ENCODE results near the gene TSPAN5.

Gene TSPAN5

GRCh38 chr4:98646422-98646821, 12.0 kb downstream of the TSPAN5 start:
- DNase-seq (ENCODE audit: insufficient read length, low spot score): no peak
- no peak for FAIRE-seq

- FAIRE-seq: no peak
Observed at GRCh38 chr4:98645527-98645926, 12.9 kb downstream of the TSPAN5 start.

GRCh38 chr4:98643755-98644154, 14.7 kb downstream of the TSPAN5 start:
- FAIRE-seq (no peak), DNase-seq (ENCODE audit: insufficient read length, low spot score) (no peak)

More at GRCh38 chr4:98645527-98645926, 12.9 kb downstream of the TSPAN5 start:
- DNase-seq (ENCODE audit: insufficient read length, low spot score): no peak

- no peak for FAIRE-seq
Observed at GRCh38 chr4:98642991-98643426, 15.4 kb downstream of the TSPAN5 start.

GRCh38 chr4:98641906-98642668, 16.3 kb downstream of the TSPAN5 start:
- DNase-seq (ENCODE audit: insufficient read length, low spot score) (no peak), FAIRE-seq (no peak)

More at GRCh38 chr4:98642991-98643426, 15.4 kb downstream of the TSPAN5 start:
- no peak for DNase-seq (ENCODE audit: insufficient read length, low spot score)

GRCh38 chr4:98641376-98641775, 17.0 kb downstream of the TSPAN5 start:
- FAIRE-seq (peak; percentile 23), DNase-seq (ENCODE audit: insufficient read length, low spot score) (no peak)

GRCh38 chr4:98639523-98639922, 18.9 kb downstream of the TSPAN5 start:
- FAIRE-seq (peak; percentile 80), DNase-seq (ENCODE audit: insufficient read length, low spot score) (no peak)

GRCh38 chr4:98639108-98639507, 19.3 kb downstream of the TSPAN5 start:
- DNase-seq (ENCODE audit: insufficient read length, low spot score) (no peak), FAIRE-seq (no peak)

- DNase-seq (ENCODE audit: insufficient read length, low spot score) (no peak), FAIRE-seq (no peak)
Observed at GRCh38 chr4:98638661-98639060, 19.8 kb downstream of the TSPAN5 start.

GRCh38 chr4:98634061-98634460, 24.4 kb downstream of the TSPAN5 start:
- DNase-seq (ENCODE audit: insufficient read length, low spot score) (no peak), FAIRE-seq (no peak)

GRCh38 chr4:98633159-98633558, 25.3 kb downstream of the TSPAN5 start:
- FAIRE-seq (no peak), DNase-seq (ENCODE audit: insufficient read length, low spot score) (no peak)

GRCh38 chr4:98632258-98632657, 26.2 kb downstream of the TSPAN5 start:
- DNase-seq (ENCODE audit: insufficient read length, low spot score) (no peak), FAIRE-seq (no peak)

GRCh38 chr4:98631506-98631905, 26.9 kb downstream of the TSPAN5 start:
- FAIRE-seq: no peak
- no peak for DNase-seq (ENCODE audit: insufficient read length, low spot score)

- FAIRE-seq: no peak
- no peak for DNase-seq (ENCODE audit: insufficient read length, low spot score)
Observed at GRCh38 chr4:98630737-98631454, 27.5 kb downstream of the TSPAN5 start.

- DNase-seq (ENCODE audit: insufficient read length, low spot score) (no peak), FAIRE-seq (no peak)
Observed at GRCh38 chr4:98627531-98628257, 30.7 kb downstream of the TSPAN5 start.

- DNase-seq (ENCODE audit: insufficient read length, low spot score) (no peak), FAIRE-seq (no peak)
Observed at GRCh38 chr4:98626350-98626749, 32.1 kb downstream of the TSPAN5 start.

GRCh38 chr4:98625920-98626319, 32.5 kb downstream of the TSPAN5 start:
- DNase-seq (ENCODE audit: insufficient read length, low spot score) (no peak), FAIRE-seq (no peak)

GRCh38 chr4:98625399-98625798, 33.0 kb downstream of the TSPAN5 start:
- no peak for FAIRE-seq
- DNase-seq (ENCODE audit: insufficient read length, low spot score): no peak

- no peak for DNase-seq (ENCODE audit: insufficient read length, low spot score)
- FAIRE-seq: no peak
Observed at GRCh38 chr4:98624642-98625041, 33.8 kb downstream of the TSPAN5 start.

- DNase-seq (ENCODE audit: insufficient read length, low spot score) (no peak), FAIRE-seq (no peak)
Observed at GRCh38 chr4:98624144-98624543, 34.3 kb downstream of the TSPAN5 start.

GRCh38 chr4:98623126-98623802, 35.1 kb downstream of the TSPAN5 start:
- DNase-seq (ENCODE audit: insufficient read length, low spot score): no peak
- FAIRE-seq: no peak
